ENCODE results near the gene IRF8. TPM values are rescaled to one million over a fixed set of nuclear protein-coding genes. Genes with fewer than 3 reads are reported as not detected.
A peak's percentile ranks its signal among the peaks of the same experiment; 100 is the strongest.

The IRF8 gene
- total RNA-seq, 2 donors from 2014 or later, result 1.8 to 21.2 TPM

- Histone ChIP-seq H3K4me1 (replicated peaks) (no peaks in the 10 kb centered on the region), H3K4me3 (no peak overlapping the region), H3K27me3 (replicated peaks; ENCODE audit: insufficient read depth) (peaks cover 10% of the 10 kb centered on the region), H3K27ac (no peak overlapping the region), H3K36me3 (no peaks in the 10 kb centered on the region), H3K9me3 (no peaks in the 10 kb centered on the region)
- 51% methylated on average over 5 of the region's 5 CpGs for WGBS
- intact Hi-C loops (cut with DNase I), result no loop called here
- no peak for TF ChIP-seq POLR2A (IDR thresholded peaks at IDR 0.05)
- TF ChIP-seq CTCF (IDR thresholded peaks at IDR 0.05), result no peak
- no peak for TF ChIP-seq POLR2AphosphoS5 (IDR thresholded peaks at IDR 0.05)
- DNase-seq (ENCODE audit: low spot score), result no peak
These were observed 10.3 kb upstream of the IRF8 start for GRCh38 chr16:85888405-85889331.

- Histone ChIP-seq H3K4me1 (replicated peaks) (no peaks in the 10 kb centered on the region), H3K4me3 (no peak overlapping the region), H3K27ac (no peak overlapping the region), H3K36me3 (no peaks in the 10 kb centered on the region), H3K9me3 (no peaks in the 10 kb centered on the region), H3K27me3 (replicated peaks; ENCODE audit: insufficient read depth) (no peaks in the 10 kb centered on the region)
- intact Hi-C loops (cut with DNase I), result no loop called here
- WGBS, result 44% methylated on average over 6 of the region's 6 CpGs
- TF ChIP-seq POLR2A (IDR thresholded peaks at IDR 0.05), result no peak
- TF ChIP-seq POLR2AphosphoS5 (IDR thresholded peaks at IDR 0.05), result no peak
- TF ChIP-seq CTCF (IDR thresholded peaks at IDR 0.05), result no peak
- DNase-seq (ENCODE audit: low spot score), result peak; percentile 43
These were observed 7.8 kb upstream of the IRF8 start for GRCh38 chr16:85891033-85891775.

GRCh38 chr16:85891776-85892166, 7.2 kb upstream of the IRF8 start:
- H3K27me3 ChIP-seq (replicated peaks; ENCODE audit: insufficient read depth), result no peaks in the 10 kb centered on the region
- H3K4me1 ChIP-seq (replicated peaks), result no peaks in the 10 kb centered on the region
- DNase-seq (ENCODE audit: low spot score), result no peak
- no peak overlapping the region for H3K4me3 ChIP-seq
- no peak for TF ChIP-seq CTCF (IDR thresholded peaks at IDR 0.05)
- no peak for TF ChIP-seq POLR2A (IDR thresholded peaks at IDR 0.05)
- TF ChIP-seq POLR2AphosphoS5 (IDR thresholded peaks at IDR 0.05), result no peak
- H3K9me3 ChIP-seq, result no peaks in the 10 kb centered on the region
- H3K27ac ChIP-seq, result no peak overlapping the region
- 48% methylated on average over 10 of the region's 10 CpGs for WGBS
- no peaks in the 10 kb centered on the region for H3K36me3 ChIP-seq
- intact Hi-C loops (cut with DNase I), result no loop called here

- WGBS, result 84% methylated on average over 4 of the region's 4 CpGs
- Histone ChIP-seq H3K4me1 (replicated peaks) (no peaks in the 10 kb centered on the region), H3K36me3 (no peaks in the 10 kb centered on the region), H3K27ac (no peak overlapping the region), H3K9me3 (no peaks in the 10 kb centered on the region), H3K4me3 (no peak overlapping the region), H3K27me3 (replicated peaks; ENCODE audit: insufficient read depth) (no peaks in the 10 kb centered on the region)
- no peak for DNase-seq (ENCODE audit: low spot score)
- TF ChIP-seq POLR2A (IDR thresholded peaks at IDR 0.05) (no peak), POLR2AphosphoS5 (IDR thresholded peaks at IDR 0.05) (no peak)
- intact Hi-C loops (cut with DNase I), result no loop called here
These were observed 6.2 kb upstream of the IRF8 start for GRCh38 chr16:85892760-85893159.

- Histone ChIP-seq H3K27ac (no peak overlapping the region), H3K36me3 (no peaks in the 10 kb centered on the region), H3K4me3 (no peak overlapping the region), H3K4me1 (replicated peaks) (no peaks in the 10 kb centered on the region), H3K9me3 (no peaks in the 10 kb centered on the region), H3K27me3 (replicated peaks; ENCODE audit: insufficient read depth) (no peaks in the 10 kb centered on the region)
- no peak for DNase-seq (ENCODE audit: low spot score)
- intact Hi-C loops (cut with DNase I), result no loop called here
- 74% methylated on average over 6 of the region's 6 CpGs for WGBS
- TF ChIP-seq CTCF (IDR thresholded peaks at IDR 0.05), result no peak
- TF ChIP-seq POLR2AphosphoS5 (IDR thresholded peaks at IDR 0.05), result no peak
- no peak for TF ChIP-seq POLR2A (IDR thresholded peaks at IDR 0.05)
These were observed 4.7 kb upstream of the IRF8 start for GRCh38 chr16:85894266-85894665.
